Measurements from ENCODE around the gene KLRC1.
"Not testable (repeated sequence)": the region's sequence is repeated elsewhere in the genome, so short reads cannot be mapped to it uniquely, and the experiment has no call there.

KLRC1 gene

DNA sequence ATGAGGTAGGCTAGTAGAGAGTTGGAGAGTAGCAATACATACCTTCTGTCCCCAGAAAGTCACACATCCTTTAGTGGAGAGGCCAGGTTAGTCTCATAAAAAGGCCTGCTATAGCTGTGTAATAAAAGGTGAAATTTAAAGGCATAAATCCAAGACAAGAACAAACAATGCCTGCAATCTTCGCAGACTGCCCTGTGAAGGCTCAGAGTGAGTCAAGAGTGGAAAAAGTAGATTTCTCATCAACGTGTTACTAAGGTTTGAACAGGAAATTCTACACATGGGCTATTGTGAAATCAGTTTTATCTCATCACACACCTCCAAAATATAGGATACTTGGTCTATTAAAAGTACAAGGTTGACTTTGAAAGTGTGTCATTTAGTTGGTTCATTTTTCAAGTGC lies at the start of gene KLRC1:
Gene KLRC1 (minus strand): TSS at position 222 of the 400 bp plus-strand sequence. CDS start 2,221 bp downstream, outside the sequence.
- no peak for DNase-seq

DNA sequence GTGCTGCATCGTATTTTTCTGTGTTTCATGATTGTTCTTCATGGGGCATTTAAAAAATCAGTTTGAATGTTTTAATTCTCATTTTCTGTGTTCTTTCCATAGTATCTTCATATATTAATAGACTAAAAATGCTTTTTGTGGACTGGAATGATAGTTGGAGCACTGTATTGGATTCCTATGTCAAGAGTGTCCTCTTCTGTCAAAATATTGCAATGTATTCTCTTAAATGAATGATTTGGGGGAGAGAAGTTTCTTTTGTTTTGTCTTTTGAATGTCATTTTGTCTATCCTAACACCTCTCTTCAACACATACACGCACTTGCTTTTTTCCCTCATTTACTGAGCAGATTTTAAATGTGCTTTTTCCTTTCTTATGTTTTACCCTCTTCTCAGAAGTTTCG lies 47.9 kb upstream of the KLRC1 start:
- DNase-seq = no peak

DNA sequence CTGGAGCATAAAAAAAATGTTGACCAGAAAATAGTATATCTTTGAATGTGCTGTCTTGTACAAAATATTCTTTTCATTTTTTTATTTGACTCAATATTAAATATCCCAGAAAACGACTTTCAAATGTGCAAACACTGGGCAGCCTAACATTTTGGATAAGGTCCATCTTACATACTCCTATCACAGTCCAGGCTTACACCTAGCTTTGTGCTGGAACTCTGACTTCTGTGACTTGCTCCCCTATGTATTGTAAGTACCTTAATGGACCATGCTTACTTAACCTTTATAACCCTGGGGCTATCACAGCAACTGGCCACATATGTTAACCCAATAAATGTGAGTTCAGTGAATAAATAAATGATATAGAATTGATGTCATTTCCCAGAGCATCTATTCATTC lies 44.9 kb upstream of the KLRC1 start:
- DNase-seq = no peak

DNA sequence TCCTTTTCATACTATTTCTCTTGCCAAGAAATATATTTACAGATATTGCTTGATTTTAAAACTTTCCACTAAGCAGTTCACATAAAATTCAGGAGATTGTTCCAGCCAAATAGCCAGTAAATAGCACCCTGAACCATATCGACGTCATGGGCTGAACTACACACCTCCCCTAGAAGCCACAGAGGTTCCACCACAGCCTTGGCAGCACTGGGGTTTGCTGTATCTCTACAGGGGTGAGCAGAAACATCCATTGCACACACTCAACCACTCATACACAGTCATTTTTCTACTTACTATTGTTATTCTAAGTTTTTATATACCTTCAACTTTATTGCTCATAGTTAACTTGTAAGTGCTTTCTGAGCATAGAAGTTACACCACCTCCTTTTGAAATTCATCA lies 44.4 kb upstream of the KLRC1 start:
- DNase-seq = peak; percentile 8

GRCh38 chr12:10491766-10492165 lies 38.6 kb upstream of the KLRC1 start:
- DNase-seq = no peak

- not testable (repeated sequence) for DNase-seq
Observed at GRCh38 chr12:10487328-10487727, 34.2 kb upstream of the KLRC1 start.

- not testable (repeated sequence) for DNase-seq
Observed at GRCh38 chr12:10481901-10482300, 28.7 kb upstream of the KLRC1 start.

- not testable (repeated sequence) for DNase-seq
Observed at GRCh38 chr12:10472808-10473207, 19.6 kb upstream of the KLRC1 start.

GRCh38 chr12:10469701-10470100 lies 16.5 kb upstream of the KLRC1 start:
- DNase-seq = no peak

GRCh38 chr12:10466311-10466710 lies 13.1 kb upstream of the KLRC1 start:
- DNase-seq = no peak

GRCh38 chr12:10457760-10458159 lies 4.6 kb upstream of the KLRC1 start:
- DNase-seq = no peak

GRCh38 chr12:10456856-10457255 lies 3.7 kb upstream of the KLRC1 start:
- no peak for DNase-seq

DNA sequence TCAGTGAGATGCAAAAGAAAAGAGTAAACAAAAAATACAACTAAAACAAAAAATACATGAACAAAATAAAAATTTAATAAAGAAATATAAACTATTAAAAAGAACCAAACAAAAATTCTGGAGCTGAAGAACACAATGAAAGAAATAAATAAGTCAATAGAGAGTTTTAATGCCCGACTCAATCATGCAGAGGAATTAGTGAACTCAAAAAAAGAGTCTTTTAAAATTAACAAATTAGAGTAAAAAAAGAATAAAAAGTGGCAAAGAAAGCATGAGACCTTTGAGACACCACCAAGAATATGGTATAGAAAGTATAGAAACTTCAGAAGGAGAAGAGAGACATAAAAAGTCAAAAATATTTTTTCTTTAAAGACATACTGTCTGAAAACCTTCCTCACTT lies 2.6 kb upstream of the KLRC1 start:
- DNase-seq = no peak

DNA sequence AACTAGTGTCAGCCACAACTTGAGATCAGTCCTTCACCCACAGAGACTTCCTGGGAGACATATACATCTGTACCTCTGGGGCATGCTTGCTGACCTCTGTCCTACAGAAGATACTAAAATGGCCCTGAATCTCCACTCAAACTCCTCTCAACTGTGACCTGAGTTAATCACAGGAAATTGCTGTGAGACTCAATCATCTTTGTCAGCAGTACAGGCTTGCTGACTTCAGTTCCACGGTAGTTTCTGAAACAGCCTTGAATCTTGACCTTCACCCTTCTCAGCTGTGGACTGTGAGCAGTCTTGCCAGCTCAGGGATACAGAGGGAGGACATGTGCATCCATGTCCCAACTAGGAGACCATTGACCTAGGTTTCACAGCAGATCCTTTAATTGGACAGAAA lies 1.4 kb upstream of the KLRC1 start:
- no peak for DNase-seq

DNA sequence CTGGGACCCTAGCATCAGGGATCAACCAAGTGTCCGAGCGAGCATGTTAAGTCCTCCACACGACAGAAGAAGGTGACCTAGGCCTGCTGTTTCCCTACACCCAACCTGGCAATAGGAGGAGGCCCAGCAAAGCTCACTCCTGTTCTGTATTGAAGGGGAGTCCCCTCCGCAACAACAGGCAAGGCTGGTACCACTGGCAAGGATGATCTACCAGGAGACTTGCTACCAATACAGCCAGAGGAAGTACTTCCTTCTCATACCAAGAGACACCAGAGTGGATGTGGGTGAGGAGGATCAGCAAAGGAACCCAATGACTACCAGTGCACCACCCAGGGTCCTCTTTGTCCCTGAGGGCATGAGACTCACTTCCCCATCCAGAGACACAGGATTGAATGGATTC lies 4.9 kb downstream of the KLRC1 start:
- no peak for DNase-seq

- not testable (repeated sequence) for DNase-seq
Observed at GRCh38 chr12:10446052-10446451, 7.1 kb downstream of the KLRC1 start.

DNA sequence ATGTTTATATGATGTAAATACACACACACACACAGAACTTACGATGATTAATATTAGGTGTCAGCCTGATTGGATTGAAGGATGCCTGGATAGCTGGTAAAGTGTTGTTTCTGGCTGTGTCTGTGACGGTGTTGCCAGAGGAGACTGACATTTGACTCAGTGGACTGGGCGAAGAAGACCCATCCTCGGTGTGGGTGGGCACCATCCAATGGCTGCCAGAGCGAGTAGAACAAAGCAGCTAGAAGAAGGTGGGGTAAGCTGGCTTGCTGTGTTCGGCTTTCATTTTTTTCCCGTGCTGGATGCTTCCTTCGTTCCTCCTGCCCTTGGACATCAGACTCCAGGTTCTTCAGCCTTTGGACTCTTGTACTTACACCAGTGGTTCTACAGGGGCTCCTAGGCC lies 12.0 kb downstream of the KLRC1 start:
- DNase-seq = not testable (repeated sequence)

GRCh38 chr12:10439608-10440274 lies 13.4 kb downstream of the KLRC1 start:
- not testable (repeated sequence) for DNase-seq

- not testable (repeated sequence) for DNase-seq
Observed at GRCh38 chr12:10437601-10438000, 15.6 kb downstream of the KLRC1 start.

DNA sequence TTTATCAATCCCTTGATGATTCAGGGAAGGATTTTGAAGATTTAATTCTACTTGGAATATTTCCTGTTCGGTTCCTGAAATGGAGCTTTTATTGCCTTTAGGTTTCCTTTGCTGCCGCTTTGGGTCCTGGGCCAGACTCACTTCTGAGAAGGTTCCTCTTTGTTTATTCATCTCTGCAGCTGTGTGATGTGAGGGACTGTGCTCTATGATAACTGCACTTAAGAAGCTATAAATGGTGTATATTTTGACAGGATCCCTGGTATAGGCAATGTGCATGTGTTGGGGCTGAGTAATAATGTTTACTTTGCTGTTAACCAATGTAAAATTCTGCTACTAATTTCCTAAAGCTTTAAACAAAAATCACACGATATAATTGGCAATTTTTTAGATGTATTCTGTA lies 17.4 kb downstream of the KLRC1 start, which contains the start of gene KLRC2:
Gene KLRC2 (minus strand): TSS at position 195 of the 400 bp plus-strand sequence. CDS start 24 bp downstream, at position 171.
- DNase-seq = not testable (repeated sequence)

DNA sequence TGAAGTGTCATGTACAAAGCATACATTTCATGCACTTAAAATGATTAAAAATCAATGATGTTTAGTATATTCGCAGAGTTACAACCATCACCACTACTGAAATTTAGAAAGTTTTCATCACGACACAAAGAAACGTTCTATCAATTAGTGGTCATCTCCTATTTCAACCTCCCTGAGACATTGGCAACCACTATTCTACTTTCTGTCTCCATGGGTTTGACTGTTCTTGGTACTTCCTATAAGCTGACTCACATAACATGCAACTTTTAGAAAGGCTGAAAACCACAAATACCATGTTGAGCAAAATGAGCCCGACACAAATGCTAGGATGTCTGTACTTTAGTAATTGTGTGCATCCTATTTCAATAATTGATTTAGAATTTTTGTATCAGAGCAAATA lies 22.6 kb downstream of the KLRC1 start:
- DNase-seq = not testable (repeated sequence)

- not testable (repeated sequence) for DNase-seq
Observed at GRCh38 chr12:10425938-10426337, 27.2 kb downstream of the KLRC1 start.

GRCh38 chr12:10424260-10424899 lies 28.8 kb downstream of the KLRC1 start:
- not testable (repeated sequence) for DNase-seq

DNA sequence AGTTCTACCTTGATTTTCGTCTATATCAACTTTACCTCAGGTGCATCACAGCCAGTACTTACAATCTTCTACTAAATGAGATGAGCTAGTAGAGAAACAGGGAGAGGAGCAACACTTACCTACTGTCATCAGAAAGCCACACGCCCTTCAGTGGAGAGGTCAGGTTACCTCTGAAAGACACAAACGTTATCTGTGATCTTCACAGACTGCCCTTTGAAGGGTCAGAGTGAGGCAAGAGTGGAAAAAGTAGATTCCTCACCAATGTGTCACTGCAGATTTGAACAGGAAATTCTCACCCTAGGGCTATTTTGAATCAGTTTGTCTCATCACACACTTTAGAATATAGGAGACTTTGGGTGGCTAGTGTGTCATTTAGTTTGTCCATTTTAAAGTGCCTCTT lies 31.0 kb downstream of the KLRC1 start:
- DNase-seq = not testable (repeated sequence)
